ENCODE data around the gene SP140.
"Not testable (repeated sequence)": the region's sequence is repeated elsewhere in the genome, so short reads cannot be mapped to it uniquely, and the experiment has no call there.

The SP140 gene
- total RNA-seq: 68.8 to 120 (median 104) reads per million in 4 experiments

DNA sequence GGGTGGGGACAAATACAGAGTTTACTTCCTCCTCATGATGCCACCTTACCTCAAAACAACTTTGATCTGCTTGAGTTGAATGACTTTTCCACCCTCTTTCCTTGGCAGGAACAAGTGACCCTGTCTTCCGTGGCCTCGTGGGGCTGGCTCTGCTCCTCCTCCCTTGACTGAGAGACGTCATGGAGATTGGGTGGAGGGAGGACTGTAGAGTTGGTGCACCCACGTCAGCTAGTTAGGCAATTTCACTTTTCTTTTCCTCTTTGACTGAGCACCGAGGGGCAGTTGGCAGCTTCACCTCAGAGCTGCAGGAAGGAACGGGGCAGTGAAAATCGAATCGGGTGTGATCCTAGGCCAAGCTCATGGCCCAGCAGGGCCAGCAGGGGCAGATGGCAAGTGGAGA, at the start of gene SP140:
SP140 (plus strand) TSS at position 251 of the 400 bp plus-strand sequence; CDS start at position 360, 109 bp downstream.
- DNase-seq: peak; percentile 45

DNA sequence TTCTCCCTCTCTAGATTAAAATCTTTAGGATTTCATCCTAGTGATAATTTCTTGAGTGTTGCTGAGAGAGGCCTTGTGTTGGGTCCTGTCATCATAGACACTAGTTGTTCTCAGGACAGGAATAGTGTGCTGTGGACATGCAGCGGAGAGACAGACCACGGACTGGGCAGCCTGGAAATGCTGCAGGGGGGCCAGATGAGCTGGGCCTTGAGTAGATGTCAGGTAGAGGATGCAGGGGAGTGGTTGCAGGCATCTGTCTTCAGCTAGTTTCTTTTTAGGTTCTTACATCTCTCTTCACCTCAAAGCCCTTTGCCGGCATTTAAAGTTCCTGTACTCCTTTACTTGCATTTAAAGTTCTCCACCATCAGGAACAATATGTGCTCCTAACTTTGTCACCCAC, 48.5 kb upstream of the SP140 start:
- DNase-seq: no peak

- no peak for DNase-seq
Measured at GRCh38 chr2:230178546-230179485, 46.7 kb upstream of the SP140 start.

DNA sequence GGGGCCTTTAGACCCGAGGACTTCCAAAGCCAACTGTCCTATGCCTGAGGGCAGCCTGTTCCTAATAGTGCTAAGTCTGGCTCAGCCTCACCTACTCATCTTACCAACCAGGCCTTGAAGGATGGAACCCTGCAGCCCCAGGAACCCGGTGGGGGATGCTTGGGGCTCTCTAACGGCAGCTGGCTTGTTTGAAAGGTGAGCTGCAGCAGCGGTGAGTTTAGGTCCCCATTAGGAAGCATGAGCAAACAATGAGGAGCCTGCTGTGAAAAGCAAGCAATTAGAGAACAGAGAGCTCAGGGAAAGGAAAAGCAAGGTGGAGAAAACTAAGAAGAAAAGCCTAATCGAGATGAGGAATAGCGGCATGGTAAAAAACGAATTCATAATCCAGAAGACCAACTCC, 45.6 kb upstream of the SP140 start:
- no peak for DNase-seq

DNA sequence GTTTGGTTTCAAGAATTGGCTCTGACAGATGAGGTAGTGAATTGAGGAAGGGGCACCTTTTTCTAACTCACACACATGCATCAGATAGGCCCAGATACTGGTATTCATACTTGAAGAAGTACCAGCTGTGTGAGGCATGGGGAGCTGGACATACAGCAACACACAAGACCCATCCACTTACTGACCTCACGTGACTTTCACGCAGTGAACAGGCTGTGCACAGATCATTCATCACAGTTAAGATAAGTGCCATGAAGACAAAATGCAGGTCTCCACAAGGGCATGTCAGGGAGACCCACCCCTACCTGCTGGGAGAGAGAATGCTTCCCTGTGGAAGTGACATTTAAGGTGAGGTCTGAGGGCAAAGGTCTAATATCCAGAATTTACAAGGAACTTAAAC, 44.3 kb upstream of the SP140 start:
- DNase-seq: no peak

- DNase-seq: no peak
Measured at GRCh38 chr2:230184727-230185578, 40.6 kb upstream of the SP140 start.

DNA sequence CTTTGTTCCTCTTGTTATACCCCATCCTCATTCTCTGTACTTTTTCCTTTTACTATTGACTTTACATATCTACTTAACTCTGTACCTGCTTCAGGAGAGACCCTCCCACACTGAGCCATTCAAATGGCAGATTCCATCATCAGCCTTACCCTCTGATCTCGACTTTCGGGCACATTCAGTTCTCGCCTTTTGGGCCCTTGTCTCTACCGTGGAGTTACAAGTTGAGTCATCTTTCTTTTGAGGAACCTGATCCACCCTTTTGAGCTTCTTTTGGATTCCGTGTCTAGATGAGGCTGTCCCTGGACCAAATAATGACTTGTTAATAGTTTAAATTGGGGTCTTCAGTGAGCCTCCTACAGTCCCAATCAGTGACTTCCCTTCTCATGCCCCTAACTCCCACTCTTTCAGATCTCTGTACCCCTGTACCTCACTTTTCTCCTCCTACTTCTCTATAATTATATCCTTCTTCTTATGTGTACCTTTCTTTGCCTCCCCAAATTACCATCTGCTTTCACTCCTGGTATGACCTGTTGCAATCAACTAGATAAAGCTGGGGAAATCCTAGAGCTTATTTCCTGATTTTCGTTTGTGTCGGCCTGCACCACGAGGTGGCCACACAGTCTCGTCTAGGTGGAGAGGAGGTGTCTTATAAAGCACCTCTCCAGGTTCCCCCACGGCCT, 23.0 kb upstream of the SP140 start:
- no peak for DNase-seq

GRCh38 chr2:230203110-230203676, 22.3 kb upstream of the SP140 start:
- DNase-seq: no peak

DNA sequence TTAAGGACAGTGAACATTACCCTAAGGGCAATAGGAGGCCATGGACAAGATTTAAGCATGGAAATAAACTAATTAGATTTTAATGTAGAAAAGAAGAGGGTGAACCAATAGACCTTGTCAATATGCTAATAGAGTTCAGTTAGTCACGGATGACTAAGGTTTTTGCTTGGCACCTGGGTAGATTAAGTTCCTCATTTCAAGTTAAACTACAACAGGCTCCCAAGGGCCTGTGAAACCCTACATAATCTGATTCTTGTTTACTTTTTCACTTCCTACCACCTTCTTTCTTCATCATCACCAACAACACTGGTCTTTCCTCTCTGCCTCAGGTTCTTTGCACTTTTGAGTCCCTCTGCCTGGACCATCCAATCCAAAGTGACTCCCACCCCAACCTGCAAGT, 20.5 kb upstream of the SP140 start:
- no peak for DNase-seq

- DNase-seq: no peak
Measured at GRCh38 chr2:230205721-230206120, 19.8 kb upstream of the SP140 start.

GRCh38 chr2:230208576-230208975, 17.0 kb upstream of the SP140 start:
- no peak for DNase-seq

DNA sequence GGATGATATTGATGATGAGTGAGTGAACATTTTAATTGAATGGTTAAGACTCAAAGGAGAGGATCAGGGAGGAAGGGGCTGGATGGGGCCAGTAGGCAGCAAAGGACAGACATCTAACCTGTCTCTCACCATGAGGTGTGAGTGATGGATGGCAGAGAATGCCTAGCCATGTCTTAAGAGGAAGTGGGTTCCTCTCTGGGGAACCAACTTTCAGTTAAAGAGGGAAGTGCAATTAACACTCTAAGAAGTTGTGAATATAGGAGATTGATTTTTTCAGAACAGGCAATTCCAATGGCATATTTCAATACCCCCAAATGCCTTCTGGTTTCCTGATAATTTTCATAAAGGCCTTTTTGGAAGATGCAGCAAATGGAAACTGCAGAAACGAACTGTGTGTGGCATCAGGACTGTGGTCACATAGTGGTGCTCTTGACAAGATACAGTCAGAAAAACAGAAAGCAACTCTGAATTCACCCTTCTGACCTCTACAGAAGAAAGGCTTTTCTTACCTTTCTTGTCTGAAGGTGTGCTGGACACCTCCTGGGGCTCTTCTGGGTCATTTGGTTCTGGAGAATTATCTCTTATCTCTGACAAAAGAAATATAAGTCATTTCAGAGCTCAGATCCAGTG, 16.0 kb upstream of the SP140 start:
- no peak for DNase-seq

GRCh38 chr2:230216489-230216888, 9.0 kb upstream of the SP140 start:
- no peak for DNase-seq

GRCh38 chr2:230217424-230217823, 8.1 kb upstream of the SP140 start:
- no peak for DNase-seq

DNA sequence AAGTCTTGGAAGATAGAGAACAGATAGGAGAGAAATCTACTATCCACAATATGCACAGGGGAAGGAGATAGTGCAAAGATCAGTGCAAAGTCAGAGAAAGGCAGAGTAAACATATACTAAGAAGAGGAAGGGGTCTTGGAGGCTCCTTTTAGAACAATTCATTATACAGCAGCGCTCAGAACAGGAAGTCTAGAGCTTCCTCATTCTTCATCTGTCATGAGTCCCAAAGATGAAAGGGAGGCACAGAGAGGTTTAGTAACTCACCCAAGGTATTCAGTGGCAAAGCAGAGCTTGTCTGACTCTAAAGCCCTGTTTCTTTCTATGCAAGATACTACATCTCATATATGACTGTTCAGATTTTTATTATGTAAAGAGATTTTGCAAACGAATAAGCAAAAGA, 7.1 kb upstream of the SP140 start:
- DNase-seq: no peak

- DNase-seq: peak; percentile 53
Measured at GRCh38 chr2:230219419-230220331, 5.9 kb upstream of the SP140 start, which contains the start of gene SP110. SP110 (minus strand) TSS chr2:230219984; CDS start chr2:230216927, 3,057 bp downstream.

- DNase-seq: no peak
Measured at GRCh38 chr2:230220347-230220969, 5.1 kb upstream of the SP140 start.

DNA sequence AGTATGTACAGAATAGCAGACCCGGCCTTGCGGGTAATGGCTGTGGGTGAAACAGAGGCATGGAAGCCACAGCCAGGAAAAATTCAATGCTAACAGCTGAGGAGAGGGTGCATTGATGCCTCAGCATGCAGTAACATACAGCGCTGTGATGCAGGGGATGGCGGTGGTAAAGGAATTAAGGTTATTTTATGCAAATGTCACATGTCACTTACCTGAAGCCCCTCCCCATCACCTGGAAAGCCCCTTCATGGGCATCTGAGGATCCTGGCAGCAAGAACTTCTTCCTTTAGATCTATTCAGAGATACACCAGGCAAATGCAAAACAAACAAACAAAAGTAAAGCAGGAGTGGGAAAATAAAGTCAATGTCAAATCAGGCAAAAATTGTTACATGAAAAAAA, 4.0 kb upstream of the SP140 start:
- DNase-seq: no peak

GRCh38 chr2:230222829-230223228, 2.7 kb upstream of the SP140 start:
- not testable (repeated sequence) for DNase-seq

GRCh38 chr2:230224458-230224857, 1.1 kb upstream of the SP140 start:
- no peak for DNase-seq
